Thyroid gland (tissue), 4 donors: ENCODE measurements around the gene KCNIP1.

Experiments
- CTCF ChIP-seq, 6 experiments: fragments of 200-600 bp in 3 of 6; fragments of 450-650 bp in 3 of 6; sonication (generic) in 3 of 6; IDR thresholded peaks; one replicate each; pipeline ENCODE4 v1.5.1; 2016 to 2019; ENCODE audit warnings: antibody characterized with exemption in 6 of 6, mild to moderate bottlenecking in 2 of 6, inconsistent platforms in 1 of 6, moderate library complexity in 1 of 6
- POLR2A ChIP-seq, 2 donors: fragments of 450-650 bp; IDR thresholded peaks; one replicate each; pipeline ENCODE4 v1.6.1; 2017; ENCODE audit warnings: antibody characterized with exemption in 2 of 2, mild to moderate bottlenecking in 2 of 2, moderate library complexity in 1 of 2

GRCh38 chr5:170721681-170722080, 217.9 kb downstream of the KCNIP1 start:
- no peak for TF ChIP-seq CTCF (IDR thresholded peaks at IDR 0.05)
- TF ChIP-seq POLR2A (IDR thresholded peaks at IDR 0.05): no peak
